Ovary (tissue), 3 donors: ENCODE data around the gene ATF7IP.

ENCODE experiments used
- CTCF ChIP-seq, 3 donors: fragments of 450-650 bp in 2 of 3; fragments of 200-600 bp in 1 of 3; IDR thresholded peaks; one replicate each; pipeline versions ENCODE4 v1.5.1 to v1.8.0; 2016 to 2022; ENCODE audit warnings: antibody characterized with exemption in 3 of 3, mild to moderate bottlenecking in 1 of 3
- POLR2A ChIP-seq: fragments of 450-650 bp; IDR thresholded peaks from one replicate; pipeline ENCODE4 v1.6.1; 2017; ENCODE audit warnings: antibody characterized with exemption, mild to moderate bottlenecking, moderate library complexity
- donor health status: DM: no; HTN: no; CAD: no.

GRCh38 chr12:14532152-14532551 is 166.7 kb downstream of the ATF7IP start:
- TF ChIP-seq POLR2A (no peak), CTCF (IDR thresholded peaks at IDR 0.05) (no peak)
